WTC11 (cell line): Measurements from ENCODE around the gene TPBGL. TPM values are rescaled to one million over a fixed set of nuclear protein-coding genes. Genes with fewer than 3 reads are reported as not detected.

Experiments used
- CREB1 ChIP-seq: sonication (generic); formaldehyde crosslinking; IDR thresholded peaks from 2 replicates; pipeline ENCODE4 v1.8.0; 2023; ENCODE audit warnings: mild to moderate bottlenecking, missing genetic modification reagents
- CREM ChIP-seq: sonication (generic); formaldehyde crosslinking; IDR thresholded peaks from 2 replicates; pipeline ENCODE4 v1.8.1; 2022; ENCODE audit warnings: mild to moderate bottlenecking, missing genetic modification reagents, moderate library complexity
- ELF4 ChIP-seq: sonication (generic); formaldehyde crosslinking; IDR thresholded peaks from 2 replicates; pipeline ENCODE4 v1.8.1; 2022; ENCODE audit warnings: low read depth, mild to moderate bottlenecking, moderate library complexity, missing genetic modification reagents
- ETV6 ChIP-seq: sonication (generic); formaldehyde crosslinking; IDR thresholded peaks from 2 replicates; pipeline ENCODE4 v1.8.1; 2022; ENCODE audit warnings: mild to moderate bottlenecking, missing genetic modification reagents
- FOXK1 ChIP-seq: sonication (generic); formaldehyde crosslinking; IDR thresholded peaks from 2 replicates; pipeline ENCODE4 v1.8.0; 2022; ENCODE audit warnings: mild to moderate bottlenecking, moderate library complexity, missing genetic modification reagents
- FOXP1 ChIP-seq: sonication (generic); formaldehyde crosslinking; IDR thresholded peaks from 2 replicates; pipeline ENCODE4 v1.8.0; 2022; ENCODE audit warnings: missing genetic modification reagents, mild to moderate bottlenecking, moderate library complexity, borderline replicate concordance
- GRHL2 ChIP-seq: fragments of 250-450 bp; sonication (Bioruptor Pico); IDR thresholded peaks from 2 replicates; pipeline ENCODE4 v1.8.0; 2022; ENCODE audit warnings: mild to moderate bottlenecking, moderate library complexity; ENCODE audit not compliant: insufficient replicate concordance, severe bottlenecking
- HMGA2 ChIP-seq: fragments of 250-450 bp; sonication (Bioruptor Pico); IDR thresholded peaks from 2 replicates; pipeline ENCODE4 v1.4.0; 2021; ENCODE audit warnings: mild to moderate bottlenecking, moderate library complexity
- IRF2 ChIP-seq: sonication (generic); formaldehyde crosslinking; IDR thresholded peaks from 2 replicates; pipeline ENCODE4 v1.8.0; 2022; ENCODE audit warnings: low read depth, missing genetic modification reagents, borderline replicate concordance
- JUN ChIP-seq: sonication (generic); formaldehyde crosslinking; IDR thresholded peaks from 2 replicates; pipeline ENCODE4 v1.8.0; 2023; ENCODE audit warnings: mild to moderate bottlenecking, missing genetic modification reagents
- MYBL2 ChIP-seq: sonication (generic); formaldehyde crosslinking; IDR thresholded peaks from 2 replicates; pipeline ENCODE4 v1.8.1; 2023; ENCODE audit warnings: mild to moderate bottlenecking, moderate library complexity, missing genetic modification reagents
- NR3C1 ChIP-seq: sonication (generic); formaldehyde crosslinking; conservative IDR thresholded peaks from 2 replicates; pipeline ENCODE4 v1.8.1; 2023; ENCODE audit warnings: low read depth, mild to moderate bottlenecking, missing genetic modification reagents
- TCF7 ChIP-seq: sonication (generic); formaldehyde crosslinking; IDR thresholded peaks from 2 replicates; pipeline ENCODE4 v1.8.0; 2022; ENCODE audit warnings: mild to moderate bottlenecking, low read depth, missing genetic modification reagents, moderate library complexity
- TEAD4 ChIP-seq: sonication (generic); formaldehyde crosslinking; IDR thresholded peaks from 2 replicates; pipeline ENCODE4 v1.8.0; 2022; ENCODE audit warnings: mild to moderate bottlenecking, missing genetic modification reagents
- ZNF138 ChIP-seq: sonication (generic); formaldehyde crosslinking; conservative IDR thresholded peaks from 2 replicates; pipeline ENCODE4 v1.8.1; 2022; ENCODE audit warnings: mild to moderate bottlenecking, moderate library complexity, missing genetic modification reagents
- ZNF263 ChIP-seq: sonication (generic); formaldehyde crosslinking; IDR thresholded peaks from 2 replicates; pipeline ENCODE4 v1.8.1; 2022; ENCODE audit warnings: low read depth, mild to moderate bottlenecking, moderate library complexity, missing genetic modification reagents
- total RNA-seq: library from RNA; stranded (reverse); gene quantifications from 3 replicates; pipeline ENCODE4 v1.2.3, GENCODE V29; 2021
- TF ChIP-seq, protein P1 (sequence below): sonication (generic); formaldehyde crosslinking; IDR thresholded peaks from 2 replicates; pipeline ENCODE4 v1.8.0; 2022; ENCODE audit warnings: missing genetic modification reagents
- TF ChIP-seq, protein P2 (sequence below): fragments of 250-450 bp; sonication (Bioruptor Pico); IDR thresholded peaks from 2 replicates; pipeline ENCODE4 v1.8.0; 2021; ENCODE audit warnings: mild to moderate bottlenecking
- TF ChIP-seq, protein P3 (sequence below): sonication (generic); formaldehyde crosslinking; IDR thresholded peaks from 2 replicates; pipeline ENCODE4 v1.8.1; 2023; ENCODE audit warnings: mild to moderate bottlenecking, moderate library complexity, missing genetic modification reagents
- TF ChIP-seq, protein P4 (sequence below): sonication (generic); formaldehyde crosslinking; IDR thresholded peaks from 2 replicates; pipeline ENCODE4 v1.8.0; 2022; ENCODE audit warnings: mild to moderate bottlenecking, missing genetic modification reagents
- TF ChIP-seq, protein P5 (sequence below): fragments of 250-450 bp; sonication (Bioruptor Pico); IDR thresholded peaks from 2 replicates; pipeline ENCODE4 v2.1.2; 2022; ENCODE audit warnings: mild to moderate bottlenecking, moderate library complexity
- TF ChIP-seq, protein P6 (sequence below): sonication (generic); formaldehyde crosslinking; IDR thresholded peaks from 2 replicates; pipeline ENCODE4 v1.8.0; 2022; ENCODE audit warnings: mild to moderate bottlenecking, missing genetic modification reagents
- TF ChIP-seq, protein P7 (sequence below): sonication (generic); formaldehyde crosslinking; IDR thresholded peaks from 2 replicates; pipeline ENCODE4 v1.8.1; 2023; ENCODE audit warnings: mild to moderate bottlenecking, missing genetic modification reagents, borderline replicate concordance

Gene TPBGL
- total RNA-seq, 1 experiment from 2014 or later: 0.37 TPM

DNA sequence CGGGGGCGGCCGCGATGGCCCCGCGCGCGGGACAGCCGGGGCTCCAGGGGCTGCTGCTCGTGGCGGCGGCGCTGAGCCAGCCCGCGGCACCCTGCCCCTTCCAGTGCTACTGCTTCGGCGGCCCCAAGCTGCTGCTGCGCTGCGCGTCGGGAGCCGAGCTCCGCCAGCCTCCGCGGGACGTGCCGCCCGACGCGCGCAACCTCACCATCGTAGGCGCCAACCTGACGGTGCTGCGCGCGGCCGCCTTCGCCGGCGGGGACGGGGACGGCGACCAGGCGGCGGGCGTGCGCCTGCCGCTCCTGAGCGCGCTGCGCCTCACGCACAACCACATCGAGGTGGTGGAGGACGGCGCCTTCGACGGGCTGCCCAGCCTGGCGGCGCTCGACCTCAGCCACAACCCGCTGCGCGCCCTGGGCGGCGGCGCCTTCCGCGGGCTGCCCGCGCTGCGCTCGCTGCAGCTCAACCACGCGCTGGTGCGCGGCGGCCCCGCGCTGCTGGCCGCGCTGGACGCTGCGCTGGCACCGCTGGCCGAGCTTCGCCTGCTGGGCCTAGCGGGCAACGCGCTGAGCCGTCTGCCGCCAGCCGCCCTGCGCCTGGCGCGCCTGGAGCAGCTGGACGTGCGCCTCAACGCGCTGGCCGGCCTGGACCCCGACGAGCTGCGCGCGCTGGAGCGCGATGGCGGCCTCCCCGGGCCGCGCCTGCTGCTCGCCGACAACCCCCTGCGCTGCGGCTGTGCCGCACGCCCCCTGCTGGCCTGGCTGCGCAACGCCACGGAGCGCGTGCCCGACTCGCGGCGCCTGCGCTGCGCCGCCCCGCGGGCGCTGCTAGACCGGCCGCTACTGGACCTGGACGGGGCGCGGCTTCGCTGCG lies 697 bp downstream of the TPBGL start (continued):
- no peak for TF ChIP-seq MYBL2 (CRISPR knock-in tag)
- TF ChIP-seq, protein P1, sequence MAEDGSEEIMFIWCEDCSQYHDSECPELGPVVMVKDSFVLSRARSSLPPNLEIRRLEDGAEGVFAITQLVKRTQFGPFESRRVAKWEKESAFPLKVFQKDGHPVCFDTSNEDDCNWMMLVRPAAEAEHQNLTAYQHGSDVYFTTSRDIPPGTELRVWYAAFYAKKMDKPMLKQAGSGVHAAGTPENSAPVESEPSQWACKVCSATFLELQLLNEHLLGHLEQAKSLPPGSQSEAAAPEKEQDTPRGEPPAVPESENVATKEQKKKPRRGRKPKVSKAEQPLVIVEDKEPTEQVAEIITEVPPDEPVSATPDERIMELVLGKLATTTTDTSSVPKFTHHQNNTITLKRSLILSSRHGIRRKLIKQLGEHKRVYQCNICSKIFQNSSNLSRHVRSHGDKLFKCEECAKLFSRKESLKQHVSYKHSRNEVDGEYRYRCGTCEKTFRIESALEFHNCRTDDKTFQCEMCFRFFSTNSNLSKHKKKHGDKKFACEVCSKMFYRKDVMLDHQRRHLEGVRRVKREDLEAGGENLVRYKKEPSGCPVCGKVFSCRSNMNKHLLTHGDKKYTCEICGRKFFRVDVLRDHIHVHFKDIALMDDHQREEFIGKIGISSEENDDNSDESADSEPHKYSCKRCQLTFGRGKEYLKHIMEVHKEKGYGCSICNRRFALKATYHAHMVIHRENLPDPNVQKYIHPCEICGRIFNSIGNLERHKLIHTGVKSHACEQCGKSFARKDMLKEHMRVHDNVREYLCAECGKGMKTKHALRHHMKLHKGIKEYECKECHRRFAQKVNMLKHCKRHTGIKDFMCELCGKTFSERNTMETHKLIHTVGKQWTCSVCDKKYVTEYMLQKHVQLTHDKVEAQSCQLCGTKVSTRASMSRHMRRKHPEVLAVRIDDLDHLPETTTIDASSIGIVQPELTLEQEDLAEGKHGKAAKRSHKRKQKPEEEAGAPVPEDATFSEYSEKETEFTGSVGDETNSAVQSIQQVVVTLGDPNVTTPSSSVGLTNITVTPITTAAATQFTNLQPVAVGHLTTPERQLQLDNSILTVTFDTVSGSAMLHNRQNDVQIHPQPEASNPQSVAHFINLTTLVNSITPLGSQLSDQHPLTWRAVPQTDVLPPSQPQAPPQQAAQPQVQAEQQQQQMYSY (CRISPR knock-in tag): no peak
- TF ChIP-seq, protein P2, sequence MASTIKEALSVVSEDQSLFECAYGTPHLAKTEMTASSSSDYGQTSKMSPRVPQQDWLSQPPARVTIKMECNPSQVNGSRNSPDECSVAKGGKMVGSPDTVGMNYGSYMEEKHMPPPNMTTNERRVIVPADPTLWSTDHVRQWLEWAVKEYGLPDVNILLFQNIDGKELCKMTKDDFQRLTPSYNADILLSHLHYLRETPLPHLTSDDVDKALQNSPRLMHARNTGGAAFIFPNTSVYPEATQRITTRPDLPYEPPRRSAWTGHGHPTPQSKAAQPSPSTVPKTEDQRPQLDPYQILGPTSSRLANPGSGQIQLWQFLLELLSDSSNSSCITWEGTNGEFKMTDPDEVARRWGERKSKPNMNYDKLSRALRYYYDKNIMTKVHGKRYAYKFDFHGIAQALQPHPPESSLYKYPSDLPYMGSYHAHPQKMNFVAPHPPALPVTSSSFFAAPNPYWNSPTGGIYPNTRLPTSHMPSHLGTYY (CRISPR knock-in tag): no peak
- no peak for TF ChIP-seq TEAD4 (CRISPR knock-in tag)
- TF ChIP-seq, protein P3, sequence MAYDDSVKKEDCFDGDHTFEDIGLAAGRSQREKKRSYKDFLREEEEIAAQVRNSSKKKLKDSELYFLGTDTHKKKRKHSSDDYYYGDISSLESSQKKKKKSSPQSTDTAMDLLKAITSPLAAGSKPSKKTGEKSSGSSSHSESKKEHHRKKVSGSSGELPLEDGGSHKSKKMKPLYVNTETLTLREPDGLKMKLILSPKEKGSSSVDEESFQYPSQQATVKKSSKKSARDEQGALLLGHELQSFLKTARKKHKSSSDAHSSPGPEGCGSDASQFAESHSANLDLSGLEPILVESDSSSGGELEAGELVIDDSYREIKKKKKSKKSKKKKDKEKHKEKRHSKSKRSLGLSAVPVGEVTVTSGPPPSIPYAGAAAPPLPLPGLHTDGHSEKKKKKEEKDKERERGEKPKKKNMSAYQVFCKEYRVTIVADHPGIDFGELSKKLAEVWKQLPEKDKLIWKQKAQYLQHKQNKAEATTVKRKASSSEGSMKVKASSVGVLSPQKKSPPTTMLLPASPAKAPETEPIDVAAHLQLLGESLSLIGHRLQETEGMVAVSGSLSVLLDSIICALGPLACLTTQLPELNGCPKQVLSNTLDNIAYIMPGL (CRISPR knock-in tag): peak; percentile 78; the same call in 1 of the 2 replicates
- TF ChIP-seq FOXP1 (CRISPR knock-in tag): peak; percentile 82
- TF ChIP-seq ETV6 (CRISPR knock-in tag): peak; percentile 66; the same call in 1 of the 2 replicates
- TF ChIP-seq TCF7 (CRISPR knock-in tag): no peak; the same call in 1 of the 2 replicates
- TF ChIP-seq, protein P4, sequence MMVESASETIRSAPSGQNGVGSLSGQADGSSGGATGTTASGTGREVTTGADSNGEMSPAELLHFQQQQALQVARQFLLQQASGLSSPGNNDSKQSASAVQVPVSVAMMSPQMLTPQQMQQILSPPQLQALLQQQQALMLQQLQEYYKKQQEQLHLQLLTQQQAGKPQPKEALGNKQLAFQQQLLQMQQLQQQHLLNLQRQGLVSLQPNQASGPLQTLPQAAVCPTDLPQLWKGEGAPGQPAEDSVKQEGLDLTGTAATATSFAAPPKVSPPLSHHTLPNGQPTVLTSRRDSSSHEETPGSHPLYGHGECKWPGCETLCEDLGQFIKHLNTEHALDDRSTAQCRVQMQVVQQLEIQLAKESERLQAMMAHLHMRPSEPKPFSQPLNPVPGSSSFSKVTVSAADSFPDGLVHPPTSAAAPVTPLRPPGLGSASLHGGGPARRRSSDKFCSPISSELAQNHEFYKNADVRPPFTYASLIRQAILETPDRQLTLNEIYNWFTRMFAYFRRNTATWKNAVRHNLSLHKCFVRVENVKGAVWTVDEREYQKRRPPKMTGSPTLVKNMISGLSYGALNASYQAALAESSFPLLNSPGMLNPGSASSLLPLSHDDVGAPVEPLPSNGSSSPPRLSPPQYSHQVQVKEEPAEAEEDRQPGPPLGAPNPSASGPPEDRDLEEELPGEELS (CRISPR knock-in tag): peak; percentile 98
- TF ChIP-seq CREM (CRISPR knock-in tag): peak; percentile 77
- TF ChIP-seq CREB1 (CRISPR knock-in tag): no peak
- TF ChIP-seq, protein P5, sequence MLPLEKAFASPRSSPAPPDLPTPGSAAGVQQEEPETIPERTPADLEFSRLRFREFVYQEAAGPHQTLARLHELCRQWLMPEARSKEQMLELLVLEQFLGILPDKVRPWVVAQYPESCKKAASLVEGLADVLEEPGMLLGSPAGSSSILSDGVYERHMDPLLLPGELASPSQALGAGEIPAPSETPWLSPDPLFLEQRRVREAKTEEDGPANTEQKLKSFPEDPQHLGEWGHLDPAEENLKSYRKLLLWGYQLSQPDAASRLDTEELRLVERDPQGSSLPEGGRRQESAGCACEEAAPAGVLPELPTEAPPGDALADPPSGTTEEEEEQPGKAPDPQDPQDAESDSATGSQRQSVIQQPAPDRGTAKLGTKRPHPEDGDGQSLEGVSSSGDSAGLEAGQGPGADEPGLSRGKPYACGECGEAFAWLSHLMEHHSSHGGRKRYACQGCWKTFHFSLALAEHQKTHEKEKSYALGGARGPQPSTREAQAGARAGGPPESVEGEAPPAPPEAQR (CRISPR knock-in tag): peak; percentile 40; the same call in 1 of the 2 replicates
- TF ChIP-seq JUN: no peak
- no peak for TF ChIP-seq GRHL2
- TF ChIP-seq FOXK1: peak; percentile 45; the same call in 1 of the 2 replicates
- 0 out of 2 replicates have a peak, but pooled peaks have one; percentile 34 for TF ChIP-seq ZNF263 (CRISPR knock-in tag)
- TF ChIP-seq IRF2 (CRISPR knock-in tag): no peak
- TF ChIP-seq ELF4 (CRISPR knock-in tag): no peak
- no peak; the same call in 1 of the 2 replicates for TF ChIP-seq NR3C1 (CRISPR knock-in tag)
- no peak for TF ChIP-seq ZNF138 (CRISPR knock-in tag)
- TF ChIP-seq, protein P6, sequence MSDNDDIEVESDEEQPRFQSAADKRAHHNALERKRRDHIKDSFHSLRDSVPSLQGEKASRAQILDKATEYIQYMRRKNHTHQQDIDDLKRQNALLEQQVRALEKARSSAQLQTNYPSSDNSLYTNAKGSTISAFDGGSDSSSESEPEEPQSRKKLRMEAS (CRISPR knock-in tag): no peak; the same call in 1 of the 2 replicates
- TF ChIP-seq HMGA2 (CRISPR knock-in tag): no peak
- TF ChIP-seq, protein P7, sequence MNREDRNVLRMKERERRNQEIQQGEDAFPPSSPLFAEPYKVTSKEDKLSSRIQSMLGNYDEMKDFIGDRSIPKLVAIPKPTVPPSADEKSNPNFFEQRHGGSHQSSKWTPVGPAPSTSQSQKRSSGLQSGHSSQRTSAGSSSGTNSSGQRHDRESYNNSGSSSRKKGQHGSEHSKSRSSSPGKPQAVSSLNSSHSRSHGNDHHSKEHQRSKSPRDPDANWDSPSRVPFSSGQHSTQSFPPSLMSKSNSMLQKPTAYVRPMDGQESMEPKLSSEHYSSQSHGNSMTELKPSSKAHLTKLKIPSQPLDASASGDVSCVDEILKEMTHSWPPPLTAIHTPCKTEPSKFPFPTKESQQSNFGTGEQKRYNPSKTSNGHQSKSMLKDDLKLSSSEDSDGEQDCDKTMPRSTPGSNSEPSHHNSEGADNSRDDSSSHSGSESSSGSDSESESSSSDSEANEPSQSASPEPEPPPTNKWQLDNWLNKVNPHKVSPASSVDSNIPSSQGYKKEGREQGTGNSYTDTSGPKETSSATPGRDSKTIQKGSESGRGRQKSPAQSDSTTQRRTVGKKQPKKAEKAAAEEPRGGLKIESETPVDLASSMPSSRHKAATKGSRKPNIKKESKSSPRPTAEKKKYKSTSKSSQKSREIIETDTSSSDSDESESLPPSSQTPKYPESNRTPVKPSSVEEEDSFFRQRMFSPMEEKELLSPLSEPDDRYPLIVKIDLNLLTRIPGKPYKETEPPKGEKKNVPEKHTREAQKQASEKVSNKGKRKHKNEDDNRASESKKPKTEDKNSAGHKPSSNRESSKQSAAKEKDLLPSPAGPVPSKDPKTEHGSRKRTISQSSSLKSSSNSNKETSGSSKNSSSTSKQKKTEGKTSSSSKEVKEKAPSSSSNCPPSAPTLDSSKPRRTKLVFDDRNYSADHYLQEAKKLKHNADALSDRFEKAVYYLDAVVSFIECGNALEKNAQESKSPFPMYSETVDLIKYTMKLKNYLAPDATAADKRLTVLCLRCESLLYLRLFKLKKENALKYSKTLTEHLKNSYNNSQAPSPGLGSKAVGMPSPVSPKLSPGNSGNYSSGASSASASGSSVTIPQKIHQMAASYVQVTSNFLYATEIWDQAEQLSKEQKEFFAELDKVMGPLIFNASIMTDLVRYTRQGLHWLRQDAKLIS (CRISPR knock-in tag): no peak
